H9 (cell line): Measurements from ENCODE around the gene ARHGEF12. TPM values are rescaled to one million over a fixed set of nuclear protein-coding genes. Genes with fewer than 3 reads are reported as not detected.

ENCODE experiments used
- DNase-seq: peaks from one replicate; pipeline ENCODE4 v3.0.0-alpha.2; 2017
- H2AFZ ChIP-seq: one replicate; pipeline ENCODE4 v1.6.1; 2013; ENCODE audit warnings: mild to moderate bottlenecking, low read length, control low read depth, moderate library complexity
- H2AK5ac ChIP-seq: 2 replicates; pipeline ENCODE4 v1.6.1; 2013; ENCODE audit warnings: low read length, control low read depth, mixed read lengths; ENCODE audit not compliant: insufficient read length
- H2BK120ac ChIP-seq: one replicate; pipeline ENCODE4 v1.6.1; 2013; ENCODE audit warnings: low read depth, mild to moderate bottlenecking, low read length, control low read depth, inconsistent platforms; ENCODE audit not compliant: poor library complexity, severe bottlenecking
- H2BK12ac ChIP-seq: 2 replicates; pipeline ENCODE4 v1.6.1; 2013; ENCODE audit warnings: low read length, control low read depth, mixed read lengths, low read depth; ENCODE audit not compliant: insufficient read length
- H2BK15ac ChIP-seq: 2 replicates; pipeline ENCODE4 v1.6.1; 2013; ENCODE audit warnings: low read depth, low read length, control low read depth
- H2BK20ac ChIP-seq: one replicate; pipeline ENCODE4 v1.6.1; 2013; ENCODE audit warnings: low read depth, mild to moderate bottlenecking, low read length, control low read depth, inconsistent platforms; ENCODE audit not compliant: poor library complexity, severe bottlenecking
- H2BK5ac ChIP-seq: 2 replicates; pipeline ENCODE4 v1.6.1; 2013; ENCODE audit warnings: low read length, control low read depth, mixed read lengths; ENCODE audit not compliant: insufficient read length
- H3K14ac ChIP-seq: 2 replicates; pipeline ENCODE4 v1.6.1; 2013; ENCODE audit warnings: low read length, control low read depth; ENCODE audit not compliant: insufficient read depth
- H3K18ac ChIP-seq: 2 replicates; pipeline ENCODE4 v1.6.1; 2013; ENCODE audit warnings: low read depth, mild to moderate bottlenecking, mixed read lengths, low read length, control low read depth; ENCODE audit not compliant: insufficient read length
- H3K23ac ChIP-seq: 2 replicates; pipeline ENCODE4 v1.6.1; 2013; ENCODE audit warnings: low read length, control low read depth, mixed read lengths, low read depth; ENCODE audit not compliant: insufficient read length
- H3K23me2 ChIP-seq: 2 replicates; pipeline ENCODE4 v1.6.1; 2013; ENCODE audit warnings: low read depth, mild to moderate bottlenecking, mixed read lengths, low read length, control low read depth; ENCODE audit not compliant: insufficient read length, poor library complexity, severe bottlenecking
- H3K27ac ChIP-seq: 2 replicates; pipeline ENCODE4 v1.5.1; 2013; ENCODE audit warnings: low read length, control low read depth, mixed read lengths, low read depth; ENCODE audit not compliant: insufficient read length
- H3K27me3 ChIP-seq: 2 replicates; pipeline ENCODE4 v1.6.1; 2013; ENCODE audit warnings: low read length, control low read depth, inconsistent platforms; ENCODE audit not compliant: insufficient read depth
- H3K4ac ChIP-seq: 2 replicates; pipeline ENCODE4 v1.6.1; 2013; ENCODE audit warnings: low read depth, mild to moderate bottlenecking, control low read depth, inconsistent platforms, low read length, moderate library complexity
- H3K4me1 ChIP-seq: 2 replicates; pipeline ENCODE4 v1.6.1; 2013; ENCODE audit warnings: low read length, control low read depth, inconsistent platforms; ENCODE audit not compliant: insufficient read depth
- H3K4me2 ChIP-seq: 2 replicates; pipeline ENCODE4 v1.6.1; 2013; ENCODE audit warnings: low read length, control low read depth, mixed read lengths; ENCODE audit not compliant: insufficient read length, insufficient read depth
- H3K56ac ChIP-seq: 2 replicates; pipeline ENCODE4 v1.6.1; 2013; ENCODE audit warnings: low read depth, mild to moderate bottlenecking, mixed read lengths, low read length, control low read depth; ENCODE audit not compliant: insufficient read length
- H3K79me1 ChIP-seq: 2 replicates; pipeline ENCODE4 v1.6.1; 2013; ENCODE audit warnings: low read depth, mild to moderate bottlenecking, moderate library complexity, low read length, control low read depth, inconsistent platforms; ENCODE audit not compliant: insufficient read depth, poor library complexity, severe bottlenecking
- H3K79me2 ChIP-seq: 2 replicates; pipeline ENCODE4 v1.6.1; 2013; ENCODE audit warnings: low read length, control low read depth, inconsistent platforms; ENCODE audit not compliant: insufficient read depth
- H3K9ac ChIP-seq: 2 replicates; pipeline ENCODE4 v1.6.1; 2013; ENCODE audit warnings: low read length, control low read depth, mixed read lengths; ENCODE audit not compliant: insufficient read length; ENCODE audit errors: extremely low read depth
- H3K9me3 ChIP-seq: one replicate; pipeline ENCODE4 v1.6.1; 2013; ENCODE audit warnings: low read depth, low read length, inconsistent platforms; ENCODE audit not compliant: control insufficient read depth
- H3T11ph ChIP-seq: one replicate; pipeline ENCODE4 v1.6.1; 2013; ENCODE audit warnings: mild to moderate bottlenecking, low read length, control low read depth, inconsistent platforms
- H4K20me1 ChIP-seq: one replicate; pipeline ENCODE4 v1.6.1; 2013; ENCODE audit not compliant: control insufficient read depth, insufficient read length, insufficient read depth
- H4K5ac ChIP-seq: 2 replicates; pipeline ENCODE4 v1.6.1; 2013; ENCODE audit warnings: low read depth, mild to moderate bottlenecking, mixed read lengths, low read length, control low read depth; ENCODE audit not compliant: insufficient read length
- H4K8ac ChIP-seq: replicated peaks from 2 replicates; pipeline ENCODE4 v1.6.1; 2013; ENCODE audit warnings: low read length, control low read depth, mixed read lengths, low read depth; ENCODE audit not compliant: insufficient read length
- H4K91ac ChIP-seq: 2 replicates; pipeline ENCODE4 v1.6.1; 2013; ENCODE audit warnings: low read depth, mild to moderate bottlenecking, moderate library complexity, mixed read lengths, low read length, control low read depth; ENCODE audit not compliant: insufficient read length
- H3K27ac Mint-ChIP-seq, 3 experiments: 2 replicates in 2 of 3; 3 replicates in 1 of 3; pipeline ENCODE4 v1.8.0; 2020 to 2021; ENCODE audit warnings: mixed read lengths in 3 of 3, mild to moderate bottlenecking in 1 of 3, moderate library complexity in 1 of 3
- H3K27me3 Mint-ChIP-seq: 2 replicates; pipeline ENCODE4 v1.8.0; 2021; ENCODE audit warnings: low read depth, mild to moderate bottlenecking, moderate library complexity, mixed read lengths
- H3K36me3 Mint-ChIP-seq, 3 experiments: 2 replicates in 2 of 3; 3 replicates in 1 of 3; pipeline ENCODE4 v1.8.0; 2020 to 2021; ENCODE audit warnings: low read depth in 3 of 3, mixed read lengths in 3 of 3; ENCODE audit not compliant: insufficient read depth in 1 of 3
- H3K4me1 Mint-ChIP-seq, 2 experiments: 2 replicates each; pipeline ENCODE4 v1.8.0; 2020; ENCODE audit warnings: mixed read lengths in 2 of 2
- H3K4me3 Mint-ChIP-seq, 2 experiments: 2 replicates in 1 of 2; 3 replicates in 1 of 2; pipeline ENCODE4 v1.8.0; 2020 to 2021; ENCODE audit warnings: mild to moderate bottlenecking in 2 of 2, mixed read lengths in 2 of 2, moderate library complexity in 1 of 2
- H3K9me3 Mint-ChIP-seq, 2 experiments: 2 replicates in 1 of 2; 3 replicates in 1 of 2; pipeline ENCODE4 v1.8.0; 2020; ENCODE audit warnings: mild to moderate bottlenecking in 2 of 2, mixed read lengths in 2 of 2, moderate library complexity in 1 of 2
- WGBS: extraction: QIAGEN DNeasy Blood & Tissue Kit; methylation state at CpG from one replicate; pipeline ENCODE4 v1.1.7; 2013; ENCODE audit warnings: missing lambda C conversion rate, low lambda C conversion rate, mixed read lengths; ENCODE audit not compliant: insufficient read length; ENCODE audit errors: extremely low coverage; 5-methylcytosine and 5-hydroxymethylcytosine counted together
- total RNA-seq: library from RNA; stranded (reverse); gene quantifications from 2 replicates; pipeline ENCODE4 v1.2.1, GENCODE V29; 2021
- TF ChIP-seq, protein P1 (sequence below): fragments of 200-600 bp; sonication (generic); conservative IDR thresholded peaks from 3 replicates; pipeline ENCODE4 v1.8.0; 2021; ENCODE audit warnings: antibody characterized with exemption, mild to moderate bottlenecking

ARHGEF12 gene
- total RNA-seq, 1 experiment from 2014 or later, result 27.0 TPM

DNA sequence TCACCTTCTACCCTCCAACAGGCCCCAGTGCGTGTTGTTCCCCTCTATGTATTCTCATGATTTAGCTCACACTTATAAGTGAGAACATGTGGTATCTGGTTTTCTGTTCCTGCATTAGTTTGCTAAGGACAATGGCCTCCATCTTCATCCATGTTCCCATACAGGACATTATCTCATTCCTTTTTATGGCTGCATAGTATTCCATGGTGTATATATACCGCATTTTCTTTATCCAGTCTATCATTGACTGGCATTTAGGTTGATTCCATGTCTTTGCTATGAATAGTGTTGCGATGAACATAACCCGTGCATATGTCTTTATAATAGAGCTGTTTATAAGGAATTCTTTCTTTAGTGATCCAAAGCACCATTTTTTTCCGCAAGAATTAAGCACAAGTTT lies 39.7 kb upstream of the ARHGEF12 start:
- Histone ChIP-seq H2AFZ (no peak overlapping the region), H2BK5ac (no peak overlapping the region), H3K79me2 (no peaks in the 10 kb centered on the region), H3K79me1 (no peaks in the 10 kb centered on the region), H3K4me1 (no peaks in the 10 kb centered on the region), H3K4me2 (no peak overlapping the region), H3K4ac (no peak overlapping the region), H4K5ac (no peak overlapping the region), H3K14ac (no peak overlapping the region), H2BK12ac (no peak overlapping the region), H3K27me3 (no peaks in the 10 kb centered on the region), H3K56ac (no peak overlapping the region), H2BK120ac (no peak overlapping the region), H4K8ac (no peak overlapping the region), H3K9ac (no peak overlapping the region), H3T11ph (no peak overlapping the region), H2AK5ac (no peak overlapping the region), H2BK20ac (no peak overlapping the region), H3K27ac (no peak overlapping the region), H3K18ac (no peak overlapping the region), H3K23me2 (no peaks in the 10 kb centered on the region), H4K91ac (no peak overlapping the region), H4K20me1 (no peaks in the 10 kb centered on the region), H3K23ac (no peak overlapping the region), H3K9me3 (no peaks in the 10 kb centered on the region), H2BK15ac (no peak overlapping the region)
- WGBS, result no CpG with 5 or more reads among the region's 5 CpGs
- H3K27ac Mint-ChIP-seq, result no peak overlapping the region
- H3K9me3 Mint-ChIP-seq, result no peaks in the 10 kb centered on the region; a peak in 1 of 5 replicates
- peaks cover 5 to 12% of the 10 kb centered on the region in 2 experiments for H3K4me1 Mint-ChIP-seq
- no peaks in the 10 kb centered on the region for H3K36me3 Mint-ChIP-seq
- H3K4me3 Mint-ChIP-seq, result no peak overlapping the region
- TF ChIP-seq, protein P1, sequence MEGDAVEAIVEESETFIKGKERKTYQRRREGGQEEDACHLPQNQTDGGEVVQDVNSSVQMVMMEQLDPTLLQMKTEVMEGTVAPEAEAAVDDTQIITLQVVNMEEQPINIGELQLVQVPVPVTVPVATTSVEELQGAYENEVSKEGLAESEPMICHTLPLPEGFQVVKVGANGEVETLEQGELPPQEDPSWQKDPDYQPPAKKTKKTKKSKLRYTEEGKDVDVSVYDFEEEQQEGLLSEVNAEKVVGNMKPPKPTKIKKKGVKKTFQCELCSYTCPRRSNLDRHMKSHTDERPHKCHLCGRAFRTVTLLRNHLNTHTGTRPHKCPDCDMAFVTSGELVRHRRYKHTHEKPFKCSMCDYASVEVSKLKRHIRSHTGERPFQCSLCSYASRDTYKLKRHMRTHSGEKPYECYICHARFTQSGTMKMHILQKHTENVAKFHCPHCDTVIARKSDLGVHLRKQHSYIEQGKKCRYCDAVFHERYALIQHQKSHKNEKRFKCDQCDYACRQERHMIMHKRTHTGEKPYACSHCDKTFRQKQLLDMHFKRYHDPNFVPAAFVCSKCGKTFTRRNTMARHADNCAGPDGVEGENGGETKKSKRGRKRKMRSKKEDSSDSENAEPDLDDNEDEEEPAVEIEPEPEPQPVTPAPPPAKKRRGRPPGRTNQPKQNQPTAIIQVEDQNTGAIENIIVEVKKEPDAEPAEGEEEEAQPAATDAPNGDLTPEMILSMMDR, result no peak
- DNase-seq, result no peak
- peaks cover 43% of the 10 kb centered on the region for H3K27me3 Mint-ChIP-seq
